ENCODE data around the gene GAPT.

DNA sequence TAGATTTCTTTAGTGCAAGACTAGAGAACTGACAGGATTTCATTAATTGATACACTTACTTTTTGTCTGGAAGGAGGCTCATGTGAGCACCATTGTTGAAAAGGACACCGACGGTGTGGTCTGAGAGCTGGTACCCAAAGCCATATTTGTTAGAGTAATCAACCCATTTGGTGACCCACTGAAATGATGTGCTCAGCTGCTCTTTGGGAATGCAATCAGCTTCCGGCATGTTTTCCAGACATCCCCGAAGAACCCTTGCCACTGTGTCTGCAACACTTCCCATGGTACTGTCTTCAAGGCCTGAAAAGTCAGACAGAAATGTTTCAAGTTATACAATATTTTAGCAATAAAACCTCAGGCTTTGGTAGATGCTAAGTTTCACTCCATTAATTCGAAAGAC, 35.8 kb upstream of the GAPT start:
- no peak for TF ChIP-seq EZH2 (IDR thresholded peaks at IDR 0.05; ENCODE audit: low read length)
- TF ChIP-seq, protein P1, sequence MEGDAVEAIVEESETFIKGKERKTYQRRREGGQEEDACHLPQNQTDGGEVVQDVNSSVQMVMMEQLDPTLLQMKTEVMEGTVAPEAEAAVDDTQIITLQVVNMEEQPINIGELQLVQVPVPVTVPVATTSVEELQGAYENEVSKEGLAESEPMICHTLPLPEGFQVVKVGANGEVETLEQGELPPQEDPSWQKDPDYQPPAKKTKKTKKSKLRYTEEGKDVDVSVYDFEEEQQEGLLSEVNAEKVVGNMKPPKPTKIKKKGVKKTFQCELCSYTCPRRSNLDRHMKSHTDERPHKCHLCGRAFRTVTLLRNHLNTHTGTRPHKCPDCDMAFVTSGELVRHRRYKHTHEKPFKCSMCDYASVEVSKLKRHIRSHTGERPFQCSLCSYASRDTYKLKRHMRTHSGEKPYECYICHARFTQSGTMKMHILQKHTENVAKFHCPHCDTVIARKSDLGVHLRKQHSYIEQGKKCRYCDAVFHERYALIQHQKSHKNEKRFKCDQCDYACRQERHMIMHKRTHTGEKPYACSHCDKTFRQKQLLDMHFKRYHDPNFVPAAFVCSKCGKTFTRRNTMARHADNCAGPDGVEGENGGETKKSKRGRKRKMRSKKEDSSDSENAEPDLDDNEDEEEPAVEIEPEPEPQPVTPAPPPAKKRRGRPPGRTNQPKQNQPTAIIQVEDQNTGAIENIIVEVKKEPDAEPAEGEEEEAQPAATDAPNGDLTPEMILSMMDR (optimal IDR thresholded peaks at IDR 0.05 in 1 of 3, IDR thresholded peaks at IDR 0.05 in 1 of 3, conservative IDR thresholded peaks at IDR 0.05 in 1 of 3; ENCODE audit: extremely low read depth in 1 of 3, insufficient read depth in 2 of 3, low read length in 3 of 3): no peak

Data from keratinocyte (primary cell).